Vagina (tissue), 2 donors: ENCODE data around the gene CLIC3.

Source experiments
- CTCF ChIP-seq, 3 experiments: fragments of 450-650 bp in 2 of 3; fragments of 200-600 bp in 1 of 3; sonication (generic) in 1 of 3; IDR thresholded peaks; one replicate each; pipeline ENCODE4 v1.5.1; 2017 to 2019; ENCODE audit warnings: antibody characterized with exemption in 3 of 3, mild to moderate bottlenecking in 2 of 3, moderate library complexity in 2 of 3
- POLR2A ChIP-seq, 2 donors: fragments of 450-650 bp; IDR thresholded peaks; one replicate each; pipeline ENCODE4 v1.6.1; 2017; ENCODE audit warnings: antibody characterized with exemption in 2 of 2, mild to moderate bottlenecking in 2 of 2, moderate library complexity in 2 of 2
- POLR2AphosphoS5 ChIP-seq, 2 donors: sonication (generic); formaldehyde crosslinking; IDR thresholded peaks; one replicate each; pipeline ENCODE4 v1.9.0; 2017; ENCODE audit warnings: antibody characterized with exemption in 2 of 2, mild to moderate bottlenecking in 2 of 2, low read depth in 1 of 2; ENCODE audit not compliant: insufficient read depth in 1 of 2

DNA sequence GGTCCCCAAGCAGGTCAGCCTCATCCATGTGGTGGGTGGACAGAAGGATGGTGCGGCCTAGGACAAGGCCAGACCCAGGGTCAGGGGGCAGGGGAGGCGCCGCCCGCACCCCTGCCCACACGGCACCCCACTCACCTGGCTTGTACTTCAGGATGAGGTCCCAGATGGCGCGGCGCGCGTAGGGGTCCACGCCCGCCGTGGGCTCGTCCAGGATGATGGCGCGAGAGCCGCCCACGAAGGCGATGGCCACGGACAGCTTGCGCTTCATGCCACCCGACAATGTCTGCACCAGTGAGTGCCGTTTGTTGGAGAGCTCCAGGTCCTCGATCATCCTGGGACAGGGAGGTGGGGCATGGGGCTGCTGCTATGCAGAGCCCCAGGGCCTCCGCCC, 19.2 kb upstream of the CLIC3 start:
- TF ChIP-seq POLR2A (IDR thresholded peaks at IDR 0.05), result no peak
- no peak for TF ChIP-seq CTCF (IDR thresholded peaks at IDR 0.05)
- no peak for TF ChIP-seq POLR2AphosphoS5 (IDR thresholded peaks at IDR 0.05; ENCODE audit: insufficient read depth in 1 of 2, low read depth in 1 of 2)
